Trophoblast cell (in vitro differentiated cells and primary cell): ENCODE measurements around the gene FAM136A.
A peak's percentile ranks its signal among the peaks of the same experiment; 100 is the strongest.

Source experiments
- DNase-seq, 2 donors: peaks; one replicate each; pipeline ENCODE4 v3.0.0-alpha.2; 2016
- H2AFZ ChIP-seq: 2 replicates; pipeline ENCODE4 v1.6.1; 2013; ENCODE audit warnings: low read length, moderate library complexity, mild to moderate bottlenecking; ENCODE audit not compliant: insufficient read depth, poor library complexity
- H2AK5ac ChIP-seq: 2 replicates; pipeline ENCODE4 v1.6.1; 2013; ENCODE audit warnings: mild to moderate bottlenecking, low read length
- H2BK120ac ChIP-seq: 2 replicates; pipeline ENCODE4 v1.6.1; 2013; ENCODE audit warnings: low read length, mild to moderate bottlenecking, moderate library complexity; ENCODE audit not compliant: insufficient read depth, poor library complexity
- H2BK12ac ChIP-seq: 2 replicates; pipeline ENCODE4 v1.6.1; 2013; ENCODE audit warnings: mild to moderate bottlenecking, low read length, moderate library complexity
- H2BK5ac ChIP-seq: 2 replicates; pipeline ENCODE4 v1.6.1; 2013; ENCODE audit warnings: low read length, low read depth, moderate library complexity, mild to moderate bottlenecking; ENCODE audit not compliant: poor library complexity
- H3K14ac ChIP-seq: 2 replicates; pipeline ENCODE4 v1.6.1; 2013; ENCODE audit warnings: mild to moderate bottlenecking, low read length
- H3K18ac ChIP-seq: 2 replicates; pipeline ENCODE4 v1.6.1; 2013; ENCODE audit warnings: mild to moderate bottlenecking, low read length
- H3K23ac ChIP-seq: 2 replicates; pipeline ENCODE4 v1.6.1; 2013; ENCODE audit warnings: low read length
- H3K27ac ChIP-seq: 2 replicates; pipeline ENCODE4 v1.5.1; 2013; ENCODE audit warnings: low read depth, mild to moderate bottlenecking, inconsistent platforms, low read length, moderate library complexity
- H3K27me3 ChIP-seq: 2 replicates; pipeline ENCODE4 v1.6.1; 2013; ENCODE audit warnings: inconsistent platforms, mild to moderate bottlenecking, low read length, moderate library complexity; ENCODE audit not compliant: insufficient read depth
- H3K36me3 ChIP-seq, 2 experiments: 1 replicate in 1 of 2; 2 replicates in 1 of 2; pipeline ENCODE4 v1.6.1; 2013; ENCODE audit warnings: low read length in 2 of 2, mild to moderate bottlenecking in 2 of 2, moderate library complexity in 1 of 2; ENCODE audit not compliant: insufficient read depth in 2 of 2, control insufficient read depth in 1 of 2
- H3K4ac ChIP-seq: 2 replicates; pipeline ENCODE4 v1.6.1; 2013; ENCODE audit warnings: low read depth, mild to moderate bottlenecking, low read length, moderate library complexity
- H3K4me1 ChIP-seq, 2 experiments: 1 replicate in 1 of 2; 2 replicates in 1 of 2; pipeline ENCODE4 v1.6.1; 2013; ENCODE audit warnings: low read length in 2 of 2, mild to moderate bottlenecking in 2 of 2, moderate library complexity in 1 of 2; ENCODE audit not compliant: insufficient read depth in 2 of 2, control insufficient read depth in 1 of 2
- H3K4me2 ChIP-seq: 2 replicates; pipeline ENCODE4 v1.6.1; 2013; ENCODE audit warnings: inconsistent platforms, mild to moderate bottlenecking, low read length, moderate library complexity
- H3K4me3 ChIP-seq: 2 replicates; pipeline ENCODE4 v1.5.1; 2013; ENCODE audit warnings: mild to moderate bottlenecking, low read depth, low read length, inconsistent platforms
- H3K79me1 ChIP-seq: one replicate; pipeline ENCODE4 v1.6.1; 2013; ENCODE audit warnings: low read length
- H3K79me2 ChIP-seq: 2 replicates; pipeline ENCODE4 v1.6.1; 2013; ENCODE audit warnings: low read length, mild to moderate bottlenecking; ENCODE audit not compliant: control insufficient read depth, insufficient read depth, poor library complexity
- H3K9ac ChIP-seq: 2 replicates; pipeline ENCODE4 v1.6.1; 2013; ENCODE audit warnings: mild to moderate bottlenecking, low read length
- H3K9me3 ChIP-seq: 2 replicates; pipeline ENCODE4 v1.6.1; 2013; ENCODE audit warnings: low read depth, mild to moderate bottlenecking, control low read depth, inconsistent platforms, low read length; ENCODE audit not compliant: insufficient read depth
- H4K12ac ChIP-seq: 2 replicates; pipeline ENCODE4 v1.6.1; 2013; ENCODE audit warnings: low read depth, mild to moderate bottlenecking, low read length, moderate library complexity
- H4K8ac ChIP-seq: 2 replicates; pipeline ENCODE4 v1.6.1; 2013; ENCODE audit warnings: low read depth, mild to moderate bottlenecking, low read length, moderate library complexity
- H4K91ac ChIP-seq: one replicate; pipeline ENCODE4 v1.6.1; 2013; ENCODE audit warnings: low read depth, mild to moderate bottlenecking, low read length, moderate library complexity
- WGBS: extraction: QIAGEN DNeasy Blood & Tissue Kit; methylation state at CpG from one replicate; pipeline ENCODE4 v1.1.7; 2013; ENCODE audit warnings: missing lambda C conversion rate; ENCODE audit not compliant: insufficient read length, insufficient coverage; ENCODE audit errors: extremely low coverage; 5-methylcytosine and 5-hydroxymethylcytosine counted together

FAM136A gene

GRCh38 chr2:70341477-70341765 is 39.6 kb upstream of the FAM136A start:
- Histone ChIP-seq H2BK12ac (no peak overlapping the region), H2BK120ac (no peak overlapping the region), H4K12ac (no peak overlapping the region), H3K23ac (no peak overlapping the region), H3K9ac (no peak overlapping the region), H3K4me1 (no peaks in the 10 kb centered on the region), H2BK5ac (no peak overlapping the region), H3K9me3 (peaks cover 3% of the 10 kb centered on the region), H3K4me3 (no peak overlapping the region), H3K4me2 (no peak overlapping the region), H3K18ac (no peak overlapping the region), H3K79me1 (no peaks in the 10 kb centered on the region), H2AK5ac (no peak overlapping the region), H3K27ac (no peak overlapping the region), H3K27me3 (no peaks in the 10 kb centered on the region), H3K36me3 (no peaks in the 10 kb centered on the region), H2AFZ (no peak overlapping the region), H3K4ac (no peak overlapping the region), H3K79me2 (no peaks in the 10 kb centered on the region), H3K14ac (no peak overlapping the region), H4K91ac (no peak overlapping the region), H4K8ac (no peak overlapping the region)
- no peak for DNase-seq

GRCh38 chr2:70340761-70341476 is 39.1 kb upstream of the FAM136A start:
- Histone ChIP-seq H2BK5ac (no peak overlapping the region), H4K91ac (no peak overlapping the region), H3K4me1 (no peaks in the 10 kb centered on the region), H3K23ac (no peak overlapping the region), H3K79me2 (no peaks in the 10 kb centered on the region), H3K4ac (no peak overlapping the region), H3K36me3 (no peaks in the 10 kb centered on the region), H2BK120ac (no peak overlapping the region), H3K9ac (no peak overlapping the region), H3K14ac (no peak overlapping the region), H3K4me3 (no peak overlapping the region), H2AFZ (no peak overlapping the region), H4K8ac (no peak overlapping the region), H3K27ac (no peak overlapping the region), H2BK12ac (no peak overlapping the region), H3K79me1 (no peaks in the 10 kb centered on the region), H3K18ac (no peak overlapping the region), H3K27me3 (no peaks in the 10 kb centered on the region), H2AK5ac (no peak overlapping the region), H3K9me3 (peaks cover 3% of the 10 kb centered on the region), H4K12ac (no peak overlapping the region), H3K4me2 (no peak overlapping the region)
- DNase-seq = peak; percentile 23 to 73
- WGBS = no CpG with 5 or more reads among the region's 7 CpGs

GRCh38 chr2:70340075-70340474 is 38.2 kb upstream of the FAM136A start:
- Histone ChIP-seq H3K36me3 (no peaks in the 10 kb centered on the region), H2BK5ac (no peak overlapping the region), H4K12ac (no peak overlapping the region), H3K79me2 (no peaks in the 10 kb centered on the region), H4K8ac (no peak overlapping the region), H3K27me3 (no peaks in the 10 kb centered on the region), H2BK12ac (no peak overlapping the region), H4K91ac (no peak overlapping the region), H3K9ac (no peak overlapping the region), H3K23ac (no peak overlapping the region), H2AFZ (no peak overlapping the region), H2AK5ac (no peak overlapping the region), H3K9me3 (peaks cover 3% of the 10 kb centered on the region), H3K4me2 (no peak overlapping the region), H2BK120ac (no peak overlapping the region), H3K4me1 (no peaks in the 10 kb centered on the region), H3K14ac (no peak overlapping the region), H3K27ac (no peak overlapping the region), H3K18ac (no peak overlapping the region), H3K79me1 (no peaks in the 10 kb centered on the region), H3K4me3 (no peak overlapping the region), H3K4ac (no peak overlapping the region)
- no CpG with 5 or more reads among the region's 4 CpGs for WGBS
- no peak for DNase-seq

DNA sequence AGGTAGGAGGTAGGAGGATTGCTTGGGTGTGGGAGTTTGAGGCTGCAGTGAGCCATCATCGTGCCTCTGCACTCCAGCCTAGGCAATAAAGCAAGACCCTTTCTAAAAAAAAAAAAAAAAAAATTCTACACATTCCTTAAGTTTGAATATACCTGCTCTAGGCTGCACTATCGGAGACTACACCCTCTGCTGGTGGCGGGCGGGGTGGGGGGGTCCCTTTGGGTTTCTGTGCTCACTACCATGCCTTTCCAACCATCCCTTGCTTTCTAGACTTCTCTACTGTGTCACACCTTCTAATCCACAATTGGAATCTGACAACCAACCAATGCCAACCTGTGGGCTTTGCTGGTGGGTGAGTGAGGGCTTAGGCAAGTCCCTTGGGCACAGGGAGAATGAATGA is 34.7 kb upstream of the FAM136A start:
- no peaks in the 10 kb centered on the region for H3K4me1 ChIP-seq
- no peak overlapping the region for H3K4me3 ChIP-seq
- H3K23ac ChIP-seq = no peak overlapping the region
- no peak for DNase-seq
- H4K12ac ChIP-seq = no peak overlapping the region
- H4K8ac ChIP-seq = no peak overlapping the region
- H3K79me2 ChIP-seq = no peaks in the 10 kb centered on the region
- no peak overlapping the region for H4K91ac ChIP-seq
- no peak overlapping the region for H2BK5ac ChIP-seq
- H3K14ac ChIP-seq = no peak overlapping the region
- H2AK5ac ChIP-seq = no peak overlapping the region
- H3K4me2 ChIP-seq = no peak overlapping the region
- H3K36me3 ChIP-seq = no peaks in the 10 kb centered on the region
- no peaks in the 10 kb centered on the region for H3K27me3 ChIP-seq
- no peak overlapping the region for H2AFZ ChIP-seq
- H3K27ac ChIP-seq = no peak overlapping the region
- H3K9me3 ChIP-seq = no peaks in the 10 kb centered on the region
- H3K79me1 ChIP-seq = no peaks in the 10 kb centered on the region
- no peak overlapping the region for H3K4ac ChIP-seq
- no peak overlapping the region for H3K9ac ChIP-seq
- H2BK120ac ChIP-seq = no peak overlapping the region
- no CpG with 5 or more reads among the region's 4 CpGs for WGBS
- H2BK12ac ChIP-seq = no peak overlapping the region
- no peak overlapping the region for H3K18ac ChIP-seq
